B cell (primary cell): ENCODE results near the gene SLC25A40.

Source experiments
- CTCF ChIP-seq: fragments of 200-600 bp; IDR thresholded peaks from one replicate; pipeline ENCODE4 v1.8.0; 2022; ENCODE audit warnings: antibody characterized with exemption, mild to moderate bottlenecking
- EZH2 ChIP-seq: IDR thresholded peaks from 2 replicates; pipeline ENCODE4 v1.6.1; 2012; ENCODE audit warnings: borderline replicate concordance, low read depth, mild to moderate bottlenecking, moderate library complexity, low read length; ENCODE audit not compliant: insufficient read depth, poor library complexity, severe bottlenecking

GRCh38 chr7:87877366-87878040 lies 1.3 kb upstream of the SLC25A40 start:
- TF ChIP-seq CTCF (no peak), EZH2 (no peak)
